H9 (cell line): Measurements from ENCODE around the gene HTRA3. TPM values are rescaled to one million over a fixed set of nuclear protein-coding genes. Genes with fewer than 3 reads are reported as not detected.

ENCODE experiments used
- DNase-seq: peaks from one replicate; pipeline ENCODE4 v3.0.0-alpha.2; 2017
- H2AFZ ChIP-seq: one replicate; pipeline ENCODE4 v1.6.1; 2013; ENCODE audit warnings: mild to moderate bottlenecking, low read length, control low read depth, moderate library complexity
- H2AK5ac ChIP-seq: 2 replicates; pipeline ENCODE4 v1.6.1; 2013; ENCODE audit warnings: low read length, control low read depth, mixed read lengths; ENCODE audit not compliant: insufficient read length
- H2BK120ac ChIP-seq: one replicate; pipeline ENCODE4 v1.6.1; 2013; ENCODE audit warnings: low read depth, mild to moderate bottlenecking, low read length, control low read depth, inconsistent platforms; ENCODE audit not compliant: poor library complexity, severe bottlenecking
- H2BK12ac ChIP-seq: 2 replicates; pipeline ENCODE4 v1.6.1; 2013; ENCODE audit warnings: low read length, control low read depth, mixed read lengths, low read depth; ENCODE audit not compliant: insufficient read length
- H2BK15ac ChIP-seq: 2 replicates; pipeline ENCODE4 v1.6.1; 2013; ENCODE audit warnings: low read depth, low read length, control low read depth
- H2BK20ac ChIP-seq: one replicate; pipeline ENCODE4 v1.6.1; 2013; ENCODE audit warnings: low read depth, mild to moderate bottlenecking, low read length, control low read depth, inconsistent platforms; ENCODE audit not compliant: poor library complexity, severe bottlenecking
- H2BK5ac ChIP-seq: 2 replicates; pipeline ENCODE4 v1.6.1; 2013; ENCODE audit warnings: low read length, control low read depth, mixed read lengths; ENCODE audit not compliant: insufficient read length
- H3K14ac ChIP-seq: 2 replicates; pipeline ENCODE4 v1.6.1; 2013; ENCODE audit warnings: low read length, control low read depth; ENCODE audit not compliant: insufficient read depth
- H3K18ac ChIP-seq: 2 replicates; pipeline ENCODE4 v1.6.1; 2013; ENCODE audit warnings: low read depth, mild to moderate bottlenecking, mixed read lengths, low read length, control low read depth; ENCODE audit not compliant: insufficient read length
- H3K23ac ChIP-seq: 2 replicates; pipeline ENCODE4 v1.6.1; 2013; ENCODE audit warnings: low read length, control low read depth, mixed read lengths, low read depth; ENCODE audit not compliant: insufficient read length
- H3K23me2 ChIP-seq: 2 replicates; pipeline ENCODE4 v1.6.1; 2013; ENCODE audit warnings: low read depth, mild to moderate bottlenecking, mixed read lengths, low read length, control low read depth; ENCODE audit not compliant: insufficient read length, poor library complexity, severe bottlenecking
- H3K27ac ChIP-seq: 2 replicates; pipeline ENCODE4 v1.5.1; 2013; ENCODE audit warnings: low read length, control low read depth, mixed read lengths, low read depth; ENCODE audit not compliant: insufficient read length
- H3K27me3 ChIP-seq: 2 replicates; pipeline ENCODE4 v1.6.1; 2013; ENCODE audit warnings: low read length, control low read depth, inconsistent platforms; ENCODE audit not compliant: insufficient read depth
- H3K4ac ChIP-seq: 2 replicates; pipeline ENCODE4 v1.6.1; 2013; ENCODE audit warnings: low read depth, mild to moderate bottlenecking, control low read depth, inconsistent platforms, low read length, moderate library complexity
- H3K4me1 ChIP-seq: 2 replicates; pipeline ENCODE4 v1.6.1; 2013; ENCODE audit warnings: low read length, control low read depth, inconsistent platforms; ENCODE audit not compliant: insufficient read depth
- H3K4me2 ChIP-seq: 2 replicates; pipeline ENCODE4 v1.6.1; 2013; ENCODE audit warnings: low read length, control low read depth, mixed read lengths; ENCODE audit not compliant: insufficient read length, insufficient read depth
- H3K56ac ChIP-seq: 2 replicates; pipeline ENCODE4 v1.6.1; 2013; ENCODE audit warnings: low read depth, mild to moderate bottlenecking, mixed read lengths, low read length, control low read depth; ENCODE audit not compliant: insufficient read length
- H3K79me1 ChIP-seq: 2 replicates; pipeline ENCODE4 v1.6.1; 2013; ENCODE audit warnings: low read depth, mild to moderate bottlenecking, moderate library complexity, low read length, control low read depth, inconsistent platforms; ENCODE audit not compliant: insufficient read depth, poor library complexity, severe bottlenecking
- H3K79me2 ChIP-seq: 2 replicates; pipeline ENCODE4 v1.6.1; 2013; ENCODE audit warnings: low read length, control low read depth, inconsistent platforms; ENCODE audit not compliant: insufficient read depth
- H3K9ac ChIP-seq: 2 replicates; pipeline ENCODE4 v1.6.1; 2013; ENCODE audit warnings: low read length, control low read depth, mixed read lengths; ENCODE audit not compliant: insufficient read length; ENCODE audit errors: extremely low read depth
- H3K9me3 ChIP-seq: one replicate; pipeline ENCODE4 v1.6.1; 2013; ENCODE audit warnings: low read depth, low read length, inconsistent platforms; ENCODE audit not compliant: control insufficient read depth
- H3T11ph ChIP-seq: one replicate; pipeline ENCODE4 v1.6.1; 2013; ENCODE audit warnings: mild to moderate bottlenecking, low read length, control low read depth, inconsistent platforms
- H4K20me1 ChIP-seq: one replicate; pipeline ENCODE4 v1.6.1; 2013; ENCODE audit not compliant: control insufficient read depth, insufficient read length, insufficient read depth
- H4K5ac ChIP-seq: 2 replicates; pipeline ENCODE4 v1.6.1; 2013; ENCODE audit warnings: low read depth, mild to moderate bottlenecking, mixed read lengths, low read length, control low read depth; ENCODE audit not compliant: insufficient read length
- H4K8ac ChIP-seq: replicated peaks from 2 replicates; pipeline ENCODE4 v1.6.1; 2013; ENCODE audit warnings: low read length, control low read depth, mixed read lengths, low read depth; ENCODE audit not compliant: insufficient read length
- H4K91ac ChIP-seq: 2 replicates; pipeline ENCODE4 v1.6.1; 2013; ENCODE audit warnings: low read depth, mild to moderate bottlenecking, moderate library complexity, mixed read lengths, low read length, control low read depth; ENCODE audit not compliant: insufficient read length
- H3K27ac Mint-ChIP-seq, 3 experiments: 2 replicates in 2 of 3; 3 replicates in 1 of 3; pipeline ENCODE4 v1.8.0; 2020 to 2021; ENCODE audit warnings: mixed read lengths in 3 of 3, mild to moderate bottlenecking in 1 of 3, moderate library complexity in 1 of 3
- H3K27me3 Mint-ChIP-seq: 2 replicates; pipeline ENCODE4 v1.8.0; 2021; ENCODE audit warnings: low read depth, mild to moderate bottlenecking, moderate library complexity, mixed read lengths
- H3K36me3 Mint-ChIP-seq, 3 experiments: 2 replicates in 2 of 3; 3 replicates in 1 of 3; pipeline ENCODE4 v1.8.0; 2020 to 2021; ENCODE audit warnings: low read depth in 3 of 3, mixed read lengths in 3 of 3; ENCODE audit not compliant: insufficient read depth in 1 of 3
- H3K4me1 Mint-ChIP-seq, 2 experiments: 2 replicates each; pipeline ENCODE4 v1.8.0; 2020; ENCODE audit warnings: mixed read lengths in 2 of 2
- H3K4me3 Mint-ChIP-seq, 2 experiments: 2 replicates in 1 of 2; 3 replicates in 1 of 2; pipeline ENCODE4 v1.8.0; 2020 to 2021; ENCODE audit warnings: mild to moderate bottlenecking in 2 of 2, mixed read lengths in 2 of 2, moderate library complexity in 1 of 2
- H3K9me3 Mint-ChIP-seq, 2 experiments: 2 replicates in 1 of 2; 3 replicates in 1 of 2; pipeline ENCODE4 v1.8.0; 2020; ENCODE audit warnings: mild to moderate bottlenecking in 2 of 2, mixed read lengths in 2 of 2, moderate library complexity in 1 of 2
- CTCF ChIP-seq: fragments of 200-600 bp; sonication (generic); conservative IDR thresholded peaks from 3 replicates; pipeline ENCODE4 v1.8.0; 2021; ENCODE audit warnings: antibody characterized with exemption, mild to moderate bottlenecking
- WGBS: extraction: QIAGEN DNeasy Blood & Tissue Kit; methylation state at CpG from one replicate; pipeline ENCODE4 v1.1.7; 2013; ENCODE audit warnings: missing lambda C conversion rate, low lambda C conversion rate, mixed read lengths; ENCODE audit not compliant: insufficient read length; ENCODE audit errors: extremely low coverage; 5-methylcytosine and 5-hydroxymethylcytosine counted together
- total RNA-seq: library from RNA; stranded (reverse); gene quantifications from 2 replicates; pipeline ENCODE4 v1.2.1, GENCODE V29; 2021

The HTRA3 gene
- total RNA-seq, 1 experiment from 2014 or later: 3.0 TPM

- no peak overlapping the region for H3T11ph ChIP-seq
- peaks cover 3% of the 10 kb centered on the region for H4K20me1 ChIP-seq
- H2BK15ac ChIP-seq: no peak overlapping the region
- H3K79me2 ChIP-seq: no peaks in the 10 kb centered on the region
- Mint-ChIP-seq H3K36me3 (no peaks in the 10 kb centered on the region; a peak in 1 of 7 replicates), H3K9me3 (no peaks in the 10 kb centered on the region), H3K4me3 (no peak overlapping the region), H3K27me3 (peaks cover 1% of the 10 kb centered on the region), H3K27ac (no peak overlapping the region), H3K4me1 (no peaks in the 10 kb centered on the region)
- H3K23me2 ChIP-seq: no peaks in the 10 kb centered on the region
- WGBS: no CpG with 5 or more reads among the region's 11 CpGs
- no peaks in the 10 kb centered on the region for H3K27me3 ChIP-seq
- no peak overlapping the region for H2BK5ac ChIP-seq
- H4K91ac ChIP-seq: no peak overlapping the region
- no peak overlapping the region for H2BK12ac ChIP-seq
- DNase-seq: no peak
- H2AFZ ChIP-seq: no peak overlapping the region
- no peaks in the 10 kb centered on the region for H3K79me1 ChIP-seq
- no peak overlapping the region for H3K18ac ChIP-seq
- TF ChIP-seq CTCF: no peak
- no peak overlapping the region for H3K9ac ChIP-seq
- H4K8ac ChIP-seq: no peak overlapping the region
- no peak overlapping the region for H2BK120ac ChIP-seq
- no peak overlapping the region for H2BK20ac ChIP-seq
- H3K14ac ChIP-seq: no peak overlapping the region
- H3K23ac ChIP-seq: no peak overlapping the region
- no peak overlapping the region for H3K56ac ChIP-seq
- no peak overlapping the region for H4K5ac ChIP-seq
- H3K4ac ChIP-seq: no peak overlapping the region
- no peak overlapping the region for H2AK5ac ChIP-seq
- no peaks in the 10 kb centered on the region for H3K4me1 ChIP-seq
- H3K4me2 ChIP-seq: no peak overlapping the region
- no peaks in the 10 kb centered on the region for H3K9me3 ChIP-seq
- no peak overlapping the region for H3K27ac ChIP-seq
These were observed 14.8 kb downstream of the HTRA3 start for GRCh38 chr4:8284391-8284790.
